ENCODE data around the gene SEC14L3. TPM values are rescaled to one million over a fixed set of nuclear protein-coding genes. Genes with fewer than 3 reads are reported as not detected.

Gene SEC14L3
- total RNA-seq = not detected in 3 replicates

DNA sequence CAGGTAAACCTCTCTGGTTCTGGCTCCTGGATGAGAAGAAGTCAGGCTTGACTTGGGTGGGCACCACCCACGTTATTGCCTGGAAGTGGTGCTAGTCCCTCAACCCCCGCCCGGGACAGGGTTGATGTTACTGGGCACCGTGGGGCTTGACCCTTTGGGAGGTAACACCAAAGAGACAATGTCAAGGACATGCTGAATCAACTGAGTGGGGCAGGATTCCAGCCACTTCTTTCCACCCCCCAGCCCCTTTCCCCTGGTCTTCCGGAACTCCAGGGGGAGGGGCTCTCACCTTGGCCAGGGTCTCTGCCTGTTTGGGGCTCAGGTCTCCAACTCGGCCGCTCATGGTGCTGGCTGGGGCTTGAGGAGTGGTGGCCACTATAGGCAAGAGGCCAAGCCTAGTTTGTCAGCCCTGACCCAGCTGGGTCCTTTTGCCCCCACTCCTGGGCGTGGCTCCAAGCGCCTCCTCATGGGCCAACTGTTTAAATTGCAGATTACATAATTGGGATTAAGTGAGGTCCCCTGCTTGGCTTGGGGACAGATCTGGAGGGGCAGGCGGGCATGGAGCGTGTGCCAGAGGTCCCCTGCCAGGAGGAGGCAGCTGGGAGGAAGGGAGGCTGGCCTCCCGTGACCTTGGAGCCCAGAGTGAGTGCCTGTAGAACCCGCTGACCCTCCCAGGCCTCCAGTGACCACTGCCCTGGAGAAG is at the start of gene SEC14L3:
Gene SEC14L3, minus strand, starts transcription at position 402 of the 703 bp plus-strand sequence. Its CDS starts 59 bp downstream, at position 343.
- H3K27me3 Mint-ChIP-seq (ENCODE audit: low read depth) = peaks cover 45% of the 10 kb centered on the region

GRCh38 chr22:30519842-30520425 is 48.1 kb upstream of the SEC14L3 start:
- Mint-ChIP-seq H3K27me3 (ENCODE audit: low read depth) (peaks cover 4% of the 10 kb centered on the region), H3K4me3 (no peak overlapping the region)
- TF ChIP-seq, protein P1, sequence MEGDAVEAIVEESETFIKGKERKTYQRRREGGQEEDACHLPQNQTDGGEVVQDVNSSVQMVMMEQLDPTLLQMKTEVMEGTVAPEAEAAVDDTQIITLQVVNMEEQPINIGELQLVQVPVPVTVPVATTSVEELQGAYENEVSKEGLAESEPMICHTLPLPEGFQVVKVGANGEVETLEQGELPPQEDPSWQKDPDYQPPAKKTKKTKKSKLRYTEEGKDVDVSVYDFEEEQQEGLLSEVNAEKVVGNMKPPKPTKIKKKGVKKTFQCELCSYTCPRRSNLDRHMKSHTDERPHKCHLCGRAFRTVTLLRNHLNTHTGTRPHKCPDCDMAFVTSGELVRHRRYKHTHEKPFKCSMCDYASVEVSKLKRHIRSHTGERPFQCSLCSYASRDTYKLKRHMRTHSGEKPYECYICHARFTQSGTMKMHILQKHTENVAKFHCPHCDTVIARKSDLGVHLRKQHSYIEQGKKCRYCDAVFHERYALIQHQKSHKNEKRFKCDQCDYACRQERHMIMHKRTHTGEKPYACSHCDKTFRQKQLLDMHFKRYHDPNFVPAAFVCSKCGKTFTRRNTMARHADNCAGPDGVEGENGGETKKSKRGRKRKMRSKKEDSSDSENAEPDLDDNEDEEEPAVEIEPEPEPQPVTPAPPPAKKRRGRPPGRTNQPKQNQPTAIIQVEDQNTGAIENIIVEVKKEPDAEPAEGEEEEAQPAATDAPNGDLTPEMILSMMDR (IDR thresholded peaks at IDR 0.05; ENCODE audit: unreplicated experiment) = no peak

More for the DNA sequence above, at the start of gene SEC14L3:
- Mint-ChIP-seq H3K4me3 (no peak within 1 kb of the TSS), H3K9me3 (no peaks in the 10 kb centered on the region), H3K36me3 (no peaks in the 10 kb centered on the region), H3K4me1 (no peaks in the 10 kb centered on the region), H3K27ac (no peak within 1 kb of the TSS)
- no peak for DNase-seq (ENCODE audit: low spot score in 2 of 2, unreplicated experiment in 2 of 2)
- TF ChIP-seq, protein P1 (IDR thresholded peaks at IDR 0.05; ENCODE audit: unreplicated experiment) = no peak

DNA sequence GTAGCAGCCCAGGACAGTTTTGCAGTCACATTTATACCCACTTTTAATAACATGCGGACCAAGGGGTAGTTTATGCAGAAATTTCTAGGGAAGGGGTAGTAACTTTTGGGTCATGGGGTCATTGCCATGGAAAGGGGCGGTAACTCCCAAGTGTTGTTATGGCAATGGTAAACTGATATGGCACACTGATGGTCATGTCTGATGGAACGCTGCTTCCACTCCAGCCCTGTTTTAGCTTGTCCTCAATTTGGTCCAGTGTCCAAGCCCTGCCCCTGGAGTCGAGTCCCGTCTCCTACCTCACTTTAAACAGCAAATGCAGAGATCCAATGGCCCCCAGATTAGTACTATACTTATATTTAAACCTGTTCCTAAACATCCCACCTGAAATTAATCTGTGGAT is 44.9 kb upstream of the SEC14L3 start:
- Mint-ChIP-seq H3K27me3 (ENCODE audit: low read depth) (peaks cover 5% of the 10 kb centered on the region), H3K9me3 (peaks cover 3% of the 10 kb centered on the region), H3K4me3 (no peak overlapping the region), H3K27ac (no peak overlapping the region), H3K4me1 (no peaks in the 10 kb centered on the region), H3K36me3 (no peaks in the 10 kb centered on the region)
- DNase-seq (ENCODE audit: low spot score in 2 of 2, unreplicated experiment in 2 of 2) = no peak
- TF ChIP-seq, protein P1 (IDR thresholded peaks at IDR 0.05; ENCODE audit: unreplicated experiment) = no peak

More at GRCh38 chr22:30519842-30520425, 48.1 kb upstream of the SEC14L3 start:
- H3K36me3 Mint-ChIP-seq = no peaks in the 10 kb centered on the region
- no peaks in the 10 kb centered on the region for H3K9me3 Mint-ChIP-seq
- H3K27ac Mint-ChIP-seq = no peak overlapping the region
- DNase-seq (ENCODE audit: low spot score in 2 of 2, unreplicated experiment in 2 of 2) = no peak
- peaks cover 5% of the 10 kb centered on the region for H3K4me1 Mint-ChIP-seq

GRCh38 chr22:30516273-30516672 is 44.5 kb upstream of the SEC14L3 start:
- no peak overlapping the region for H3K4me3 Mint-ChIP-seq
- DNase-seq (ENCODE audit: low spot score in 2 of 2, unreplicated experiment in 2 of 2) = no peak
- TF ChIP-seq, protein P1 (IDR thresholded peaks at IDR 0.05; ENCODE audit: unreplicated experiment) = no peak
- peaks cover 5% of the 10 kb centered on the region for H3K27me3 Mint-ChIP-seq (ENCODE audit: low read depth)
- no peaks in the 10 kb centered on the region for H3K4me1 Mint-ChIP-seq
- peaks cover 3% of the 10 kb centered on the region for H3K9me3 Mint-ChIP-seq
- H3K36me3 Mint-ChIP-seq = no peaks in the 10 kb centered on the region
- H3K27ac Mint-ChIP-seq = no peak overlapping the region

- H3K36me3 Mint-ChIP-seq = no peaks in the 10 kb centered on the region
- no peak for DNase-seq (ENCODE audit: low spot score in 2 of 2, unreplicated experiment in 2 of 2)
- TF ChIP-seq, protein P1 (IDR thresholded peaks at IDR 0.05; ENCODE audit: unreplicated experiment) = no peak
- H3K4me1 Mint-ChIP-seq = no peaks in the 10 kb centered on the region
- H3K9me3 Mint-ChIP-seq = peaks cover 3% of the 10 kb centered on the region
- H3K27ac Mint-ChIP-seq = no peak overlapping the region
- no peak overlapping the region for H3K4me3 Mint-ChIP-seq
- peaks cover 5% of the 10 kb centered on the region for H3K27me3 Mint-ChIP-seq (ENCODE audit: low read depth)
Observed at GRCh38 chr22:30514252-30514651, 42.4 kb upstream of the SEC14L3 start.
